VCaP (cell line): ENCODE data around the gene TAGLN3.

Experiments used
- H3K27ac ChIP-seq: fragments of 450-650 bp; 2 replicates; pipeline ENCODE4 v1.5.1; 2017
- TF ChIP-seq, protein P1 (sequence below): fragments of 450-650 bp; conservative IDR thresholded peaks from 2 replicates; pipeline ENCODE4 v1.5.1; 2017; ENCODE audit warnings: mild to moderate bottlenecking, moderate library complexity

Gene TAGLN3

DNA sequence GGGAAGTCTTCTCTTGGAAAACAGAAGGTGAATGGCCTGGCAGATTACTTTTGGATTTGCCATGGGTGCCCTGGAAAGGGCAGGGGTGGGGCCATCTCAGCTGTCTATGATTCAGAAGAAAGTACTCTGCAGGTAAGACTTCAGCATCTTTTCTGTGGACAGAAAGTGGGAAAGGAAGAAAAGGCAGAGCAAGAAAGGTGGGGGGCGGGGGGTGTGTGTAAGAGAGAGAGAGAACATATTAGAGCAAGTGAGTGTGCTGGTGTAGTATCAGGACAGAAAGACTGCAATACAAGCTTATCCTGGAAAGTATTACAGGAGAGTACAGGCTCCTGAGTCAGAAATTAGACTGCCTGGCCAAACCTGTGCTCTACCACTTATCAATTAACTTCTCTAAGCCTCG is 5.5 kb downstream of the TAGLN3 start:
- no peak overlapping the region for H3K27ac ChIP-seq
- TF ChIP-seq, protein P1, sequence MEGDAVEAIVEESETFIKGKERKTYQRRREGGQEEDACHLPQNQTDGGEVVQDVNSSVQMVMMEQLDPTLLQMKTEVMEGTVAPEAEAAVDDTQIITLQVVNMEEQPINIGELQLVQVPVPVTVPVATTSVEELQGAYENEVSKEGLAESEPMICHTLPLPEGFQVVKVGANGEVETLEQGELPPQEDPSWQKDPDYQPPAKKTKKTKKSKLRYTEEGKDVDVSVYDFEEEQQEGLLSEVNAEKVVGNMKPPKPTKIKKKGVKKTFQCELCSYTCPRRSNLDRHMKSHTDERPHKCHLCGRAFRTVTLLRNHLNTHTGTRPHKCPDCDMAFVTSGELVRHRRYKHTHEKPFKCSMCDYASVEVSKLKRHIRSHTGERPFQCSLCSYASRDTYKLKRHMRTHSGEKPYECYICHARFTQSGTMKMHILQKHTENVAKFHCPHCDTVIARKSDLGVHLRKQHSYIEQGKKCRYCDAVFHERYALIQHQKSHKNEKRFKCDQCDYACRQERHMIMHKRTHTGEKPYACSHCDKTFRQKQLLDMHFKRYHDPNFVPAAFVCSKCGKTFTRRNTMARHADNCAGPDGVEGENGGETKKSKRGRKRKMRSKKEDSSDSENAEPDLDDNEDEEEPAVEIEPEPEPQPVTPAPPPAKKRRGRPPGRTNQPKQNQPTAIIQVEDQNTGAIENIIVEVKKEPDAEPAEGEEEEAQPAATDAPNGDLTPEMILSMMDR: no peak

DNA sequence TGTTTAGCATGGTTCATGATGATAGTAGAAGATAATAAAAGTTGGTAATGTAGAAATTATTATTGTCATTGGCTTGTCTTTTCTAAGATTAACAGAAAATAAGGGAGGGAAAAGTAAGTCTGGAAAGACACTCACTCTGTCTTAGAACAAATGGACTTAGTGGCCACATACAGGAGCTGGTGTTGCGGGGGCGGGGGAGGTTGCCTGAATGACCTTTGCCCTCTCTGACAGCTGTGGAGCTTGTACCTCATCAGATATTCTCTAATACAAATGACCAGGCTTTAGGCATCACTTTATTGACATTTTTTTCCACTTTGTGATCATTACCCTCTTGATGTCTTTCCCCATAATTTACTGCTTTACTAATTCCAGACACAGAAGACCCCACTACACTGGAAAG is 5.9 kb downstream of the TAGLN3 start:
- TF ChIP-seq, protein P1: no peak
- H3K27ac ChIP-seq: no peak overlapping the region

DNA sequence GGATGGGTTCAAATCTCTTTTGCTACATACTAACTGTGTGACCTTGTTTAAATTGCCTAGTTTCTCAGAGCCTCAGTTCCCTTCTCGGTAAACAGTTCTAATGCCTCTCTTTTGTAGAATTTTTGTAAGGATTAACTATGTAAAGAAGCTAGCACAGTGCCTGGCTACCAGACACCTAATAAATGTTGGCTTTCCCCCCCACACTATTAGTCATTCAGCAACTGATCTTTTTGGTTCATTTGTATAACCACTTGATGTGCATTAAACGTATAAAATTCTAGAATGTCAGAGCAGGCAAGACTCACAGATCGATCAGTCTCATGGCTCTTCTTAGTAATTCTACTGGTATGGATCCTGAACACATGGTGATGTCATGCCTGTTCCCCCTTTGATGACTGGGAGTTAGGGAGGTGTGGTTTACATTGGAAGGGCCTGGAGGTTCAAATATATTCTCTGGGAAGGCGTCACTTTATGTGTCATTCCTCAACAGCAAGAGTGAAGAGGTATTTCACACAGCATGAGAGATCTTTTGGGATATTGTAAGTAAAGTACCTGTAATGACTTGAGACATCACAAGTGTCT is 6.5 kb downstream of the TAGLN3 start:
- TF ChIP-seq, protein P1: no peak

DNA sequence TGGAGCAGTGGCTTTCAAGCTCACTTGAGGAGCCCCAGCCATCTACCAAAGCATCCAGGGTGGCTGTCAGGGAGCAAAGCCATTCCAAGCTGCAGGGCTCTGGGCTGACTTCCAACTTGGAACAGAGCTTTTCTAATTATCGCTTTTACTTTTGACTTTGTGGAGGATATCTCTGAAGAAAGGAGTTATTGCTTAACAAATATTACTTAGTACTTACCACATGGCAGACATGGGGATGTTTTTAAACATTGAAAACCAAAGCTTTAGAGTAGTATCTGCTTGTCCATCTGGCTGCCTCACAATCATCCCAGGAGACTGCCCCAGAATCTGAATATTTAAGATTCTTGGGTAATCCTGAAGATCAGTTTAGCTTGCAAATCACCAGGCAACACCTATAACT is 8.9 kb downstream of the TAGLN3 start:
- H3K27ac ChIP-seq: no peak overlapping the region
- TF ChIP-seq, protein P1: no peak

More for the DNA sequence above, 6.5 kb downstream of the TAGLN3 start:
- H3K27ac ChIP-seq: no peak overlapping the region

DNA sequence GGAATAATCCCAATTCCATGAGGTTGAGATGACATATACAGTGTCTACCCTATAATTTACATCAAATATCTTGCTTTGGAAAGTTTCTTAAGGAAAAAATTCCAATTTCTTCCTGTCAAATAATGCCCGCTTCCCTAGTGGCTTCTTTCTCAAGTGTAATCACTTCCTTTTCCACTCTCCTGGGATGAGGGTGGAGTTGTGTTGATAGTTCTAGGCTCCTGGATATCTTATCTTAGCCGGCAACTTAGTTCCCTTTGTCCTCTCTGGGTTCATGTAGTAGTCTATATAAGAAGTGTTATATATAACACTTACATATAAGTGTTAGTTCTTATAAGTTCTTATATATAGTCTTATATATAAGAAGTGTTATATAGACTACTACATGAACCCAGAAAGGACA is 10.9 kb downstream of the TAGLN3 start:
- TF ChIP-seq, protein P1: no peak
- H3K27ac ChIP-seq: no peak overlapping the region

DNA sequence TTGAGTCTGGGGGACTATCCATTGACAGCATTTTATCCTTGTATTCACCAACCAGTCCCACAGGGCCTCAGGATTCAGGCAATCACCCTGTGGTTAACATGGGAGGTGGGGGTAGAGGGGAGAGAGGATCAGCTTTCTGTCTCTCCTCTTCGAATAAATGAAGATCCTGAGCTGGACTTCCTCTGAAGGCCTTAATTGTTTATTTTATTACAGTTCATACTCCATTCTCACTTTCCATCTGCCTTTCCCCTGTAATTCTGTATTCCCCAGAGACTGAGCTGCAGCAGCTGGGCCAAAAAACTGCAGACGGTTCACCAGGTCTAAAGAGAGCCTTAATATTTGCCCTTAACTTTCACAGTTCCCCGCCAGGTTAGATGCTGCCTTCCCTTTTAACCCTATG is 11.9 kb downstream of the TAGLN3 start:
- TF ChIP-seq, protein P1: no peak
- H3K27ac ChIP-seq: no peak overlapping the region

DNA sequence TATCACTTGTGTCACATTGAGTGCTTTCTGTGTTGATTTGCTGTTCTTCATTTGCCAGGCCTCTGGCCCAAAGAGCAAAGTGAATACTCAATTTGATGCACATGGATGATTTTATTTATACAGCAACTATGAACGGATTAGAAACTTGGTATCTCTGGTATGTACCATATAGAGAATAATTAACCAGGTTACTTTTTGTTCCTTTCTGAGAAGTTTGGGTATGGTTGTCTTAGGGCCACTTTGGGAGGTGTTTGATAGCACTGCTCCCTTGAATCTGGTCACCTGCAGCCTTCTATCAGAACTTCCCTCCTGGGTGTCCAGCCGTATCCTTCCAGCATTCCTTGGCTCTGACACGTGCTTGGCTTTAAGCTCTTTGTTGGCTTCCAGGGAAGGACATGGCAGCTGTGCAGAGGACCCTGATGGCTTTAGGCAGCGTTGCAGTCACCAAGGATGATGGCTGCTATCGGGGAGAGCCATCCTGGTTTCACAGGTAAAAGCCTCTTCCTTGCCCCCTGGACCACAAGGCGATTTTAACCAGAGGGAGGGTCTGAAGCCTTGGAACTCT is 12.7 kb downstream of the TAGLN3 start:
- TF ChIP-seq, protein P1: no peak
- no peak overlapping the region for H3K27ac ChIP-seq
